Subcutaneous abdominal adipose tissue (tissue), 5 donors: ENCODE data around the gene LGR4.

Experiments used
- H3K27ac ChIP-seq: one replicate; pipeline ENCODE4 v1.7.0; 2013; ENCODE audit warnings: low read depth, mild to moderate bottlenecking, inconsistent platforms, low read length, moderate library complexity
- H3K27me3 ChIP-seq, 5 donors: one replicate each; pipeline ENCODE4 v1.7.0; 2013; ENCODE audit warnings: low read length in 5 of 5, inconsistent platforms in 1 of 5; ENCODE audit not compliant: control insufficient read depth in 5 of 5, insufficient read depth in 4 of 5
- H3K36me3 ChIP-seq, 5 donors: one replicate each; pipeline ENCODE4 v1.7.0; 2013; ENCODE audit warnings: low read length in 5 of 5; ENCODE audit not compliant: control insufficient read depth in 5 of 5, insufficient read depth in 5 of 5
- H3K4me1 ChIP-seq, 5 donors: one replicate each; pipeline ENCODE4 v1.7.0; 2013; ENCODE audit warnings: low read length in 5 of 5, mild to moderate bottlenecking in 3 of 5, moderate library complexity in 1 of 5; ENCODE audit not compliant: control insufficient read depth in 5 of 5, insufficient read depth in 5 of 5
- H3K4me3 ChIP-seq, 5 donors: one replicate each; pipeline ENCODE4 v1.7.0; 2013; ENCODE audit warnings: low read length in 5 of 5, low read depth in 1 of 5
- H3K9ac ChIP-seq, 5 donors: one replicate each; pipeline ENCODE4 v1.7.0; 2013; ENCODE audit warnings: low read length in 5 of 5, mild to moderate bottlenecking in 4 of 5, moderate library complexity in 3 of 5
- H3K9me3 ChIP-seq, 5 donors: one replicate each; pipeline ENCODE4 v1.7.0; 2013; ENCODE audit warnings: low read length in 5 of 5; ENCODE audit not compliant: control insufficient read depth in 5 of 5
- donor health status: healthy.
- donor health status: healthy.
- donor health status: healthy.
- donor health status: healthy.
- donor health status: healthy.

Gene LGR4

DNA sequence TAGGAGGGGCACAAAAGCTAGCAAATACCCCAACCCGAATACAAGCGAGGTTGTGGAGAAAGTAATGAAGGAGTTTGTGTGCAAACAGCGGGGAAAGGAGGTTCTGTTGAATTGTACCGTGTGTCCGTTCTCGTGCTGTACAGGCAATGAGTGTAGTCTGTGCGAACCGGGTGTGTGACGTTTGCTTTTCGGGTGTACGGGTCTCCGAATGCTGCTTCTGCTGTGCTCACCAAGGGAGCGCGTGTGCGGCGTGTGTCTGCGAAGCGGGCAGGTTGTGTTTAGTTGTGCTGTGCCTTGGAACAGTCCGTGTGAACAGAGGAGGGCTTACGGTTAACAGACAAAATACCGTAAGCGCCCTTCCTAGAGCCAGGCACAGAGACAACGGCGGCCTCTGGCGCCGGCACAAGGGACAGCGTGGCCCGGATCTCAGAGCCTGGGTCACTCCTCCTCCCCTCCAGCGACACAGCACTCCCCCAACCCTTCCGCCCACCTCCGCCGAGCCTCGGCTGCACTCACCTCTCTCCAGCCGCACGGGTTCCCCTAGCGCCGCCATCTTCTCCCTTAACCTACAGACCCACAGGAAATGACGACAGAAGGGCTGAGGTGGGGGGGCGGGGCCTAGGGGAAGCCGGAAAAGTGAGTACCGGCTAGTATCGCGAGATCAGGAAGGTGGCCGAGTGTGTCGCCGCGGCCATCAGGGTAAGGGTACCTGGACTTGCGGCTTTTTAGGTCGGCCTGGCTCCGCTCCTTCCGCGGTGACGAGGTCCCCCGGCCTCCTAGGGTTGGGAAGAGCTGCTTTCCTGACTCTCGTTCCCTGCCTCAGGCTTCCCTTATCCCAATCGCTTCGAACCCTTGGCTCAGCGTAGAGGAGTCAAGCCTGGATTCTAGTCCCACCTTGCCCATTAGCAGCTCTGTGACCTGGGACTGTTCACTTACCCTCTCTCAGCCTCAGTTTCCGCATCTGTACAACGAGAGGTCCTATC, 33.9 kb upstream of the LGR4 start, which contains the start of gene LIN7C:
Gene LIN7C (minus strand): TSS at position 570 of the 983 bp plus-strand sequence. CDS start 17 bp downstream, at position 553.
- H3K27ac ChIP-seq = peak within 1 kb of the TSS; percentile 88
- peaks cover 0 to 5% (median 2%) of the 10 kb centered on the region in 5 donors for H3K36me3 ChIP-seq
- peak within 1 kb of the TSS; percentile 89 to 99 (median 96) for H3K9ac ChIP-seq
- no peaks in the 10 kb centered on the region for H3K9me3 ChIP-seq
- H3K4me3 ChIP-seq = peak within 1 kb of the TSS; percentile 76 to 100 (median 92)
- H3K27me3 ChIP-seq = no peaks in the 10 kb centered on the region
- H3K4me1 ChIP-seq = peaks cover 3 to 29% (median 20%) of the 10 kb centered on the region in 5 donors

DNA sequence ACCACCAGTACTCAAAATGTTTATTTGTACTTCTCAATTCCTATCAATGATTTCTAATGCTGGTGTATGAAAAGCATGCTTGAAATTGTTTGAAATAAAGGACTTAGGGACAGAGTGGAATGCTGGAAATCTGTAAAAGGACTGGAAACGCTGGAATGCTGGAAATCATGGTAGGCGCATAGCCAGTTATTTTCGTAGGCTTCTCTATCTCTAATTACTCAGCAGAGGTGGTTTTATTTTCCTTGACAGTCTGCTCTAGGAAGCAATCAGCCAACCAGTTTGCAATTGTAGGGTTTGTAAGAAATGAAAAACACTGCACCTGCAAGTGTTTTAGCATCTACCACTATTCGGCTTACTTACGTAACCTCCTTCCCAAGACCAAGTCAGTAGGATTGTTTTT, 33.2 kb upstream of the LGR4 start:
- no peaks in the 10 kb centered on the region for H3K27me3 ChIP-seq
- H3K4me1 ChIP-seq = peaks cover 3 to 26% (median 20%) of the 10 kb centered on the region in 5 donors
- H3K27ac ChIP-seq = peak overlapping the region; percentile 88
- H3K9ac ChIP-seq = peak overlapping the region; percentile 89 to 99 (median 96)
- peak overlapping the region; percentile 76 to 100 (median 92) for H3K4me3 ChIP-seq
- H3K36me3 ChIP-seq = peaks cover 2 to 12% (median 8%) of the 10 kb centered on the region in 5 donors
- no peaks in the 10 kb centered on the region for H3K9me3 ChIP-seq

DNA sequence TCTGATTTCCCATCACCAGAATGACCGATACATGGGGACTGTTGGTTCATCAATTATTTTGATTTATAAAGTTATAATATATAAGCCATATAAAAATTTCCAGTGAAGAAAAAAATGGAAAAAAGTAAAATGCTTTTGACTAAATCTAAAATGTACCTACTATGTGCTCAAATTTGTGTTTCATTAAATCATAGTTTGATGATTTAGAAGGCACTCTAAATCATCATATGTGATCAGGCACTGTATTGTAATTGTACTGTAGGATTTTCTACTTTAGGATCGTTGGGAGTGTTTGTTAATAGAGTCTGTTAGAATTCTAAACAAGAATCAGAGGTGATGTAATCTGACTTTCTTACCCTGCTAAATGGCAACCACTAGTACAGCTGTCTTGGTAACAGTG, 31.6 kb upstream of the LGR4 start:
- Histone ChIP-seq H3K36me3 (peaks cover 12 to 20% (median 17%) of the 10 kb centered on the region in 5 donors), H3K9ac (no peak overlapping the region), H3K27ac (no peak overlapping the region), H3K27me3 (no peaks in the 10 kb centered on the region), H3K4me1 (peaks cover 3 to 25% (median 20%) of the 10 kb centered on the region in 5 donors), H3K4me3 (no peak overlapping the region), H3K9me3 (no peaks in the 10 kb centered on the region)

DNA sequence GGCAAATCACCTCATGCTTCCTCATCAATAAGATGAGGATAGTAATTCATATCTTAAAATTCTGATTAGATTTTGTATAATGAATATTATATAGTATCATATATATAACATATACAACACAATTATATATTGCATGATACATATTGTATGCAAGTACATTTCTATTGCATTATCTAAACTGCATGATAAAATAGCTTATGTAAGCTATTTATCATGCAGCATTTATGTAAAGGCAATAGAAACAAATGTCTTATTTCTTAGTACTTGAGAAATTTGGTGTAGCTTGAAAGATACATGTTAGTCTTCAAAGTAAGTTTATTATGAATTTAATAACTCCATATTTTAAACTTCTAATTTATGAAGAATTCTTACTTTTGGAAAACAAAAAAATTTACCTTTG, 28.5 kb upstream of the LGR4 start:
- H3K36me3 ChIP-seq = peaks cover 16 to 29% (median 24%) of the 10 kb centered on the region in 5 donors
- no peak overlapping the region for H3K27ac ChIP-seq
- H3K9ac ChIP-seq = no peak overlapping the region
- H3K27me3 ChIP-seq = no peaks in the 10 kb centered on the region
- H3K9me3 ChIP-seq = no peaks in the 10 kb centered on the region
- no peak overlapping the region for H3K4me3 ChIP-seq
- H3K4me1 ChIP-seq = peaks cover 4 to 26% (median 18%) of the 10 kb centered on the region in 5 donors

DNA sequence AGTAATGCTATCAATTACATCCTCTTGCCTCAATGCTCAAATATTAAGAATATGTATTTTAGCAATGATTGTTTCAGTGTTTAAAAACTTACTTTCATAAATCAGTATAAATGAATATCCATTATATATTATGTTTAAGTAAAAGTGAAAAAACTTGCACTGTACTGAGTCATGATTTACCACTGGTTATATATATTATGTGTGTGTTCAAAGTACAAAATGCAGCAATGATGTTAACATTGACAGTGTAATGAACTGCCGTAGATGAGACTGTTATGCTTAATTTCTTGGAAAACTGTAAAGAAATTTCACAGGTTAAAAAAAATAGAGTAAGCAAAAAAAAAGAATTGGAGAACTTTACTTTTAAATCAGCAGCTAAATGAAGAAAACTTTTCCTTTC, 25.3 kb upstream of the LGR4 start:
- no peak overlapping the region for H3K27ac ChIP-seq
- no peak overlapping the region for H3K4me3 ChIP-seq
- H3K4me1 ChIP-seq = peaks cover 0 to 14% (median 4%) of the 10 kb centered on the region in 5 donors
- peaks cover 19 to 32% (median 27%) of the 10 kb centered on the region in 5 donors for H3K36me3 ChIP-seq
- no peaks in the 10 kb centered on the region for H3K9me3 ChIP-seq
- H3K27me3 ChIP-seq = no peaks in the 10 kb centered on the region
- H3K9ac ChIP-seq = no peak overlapping the region

DNA sequence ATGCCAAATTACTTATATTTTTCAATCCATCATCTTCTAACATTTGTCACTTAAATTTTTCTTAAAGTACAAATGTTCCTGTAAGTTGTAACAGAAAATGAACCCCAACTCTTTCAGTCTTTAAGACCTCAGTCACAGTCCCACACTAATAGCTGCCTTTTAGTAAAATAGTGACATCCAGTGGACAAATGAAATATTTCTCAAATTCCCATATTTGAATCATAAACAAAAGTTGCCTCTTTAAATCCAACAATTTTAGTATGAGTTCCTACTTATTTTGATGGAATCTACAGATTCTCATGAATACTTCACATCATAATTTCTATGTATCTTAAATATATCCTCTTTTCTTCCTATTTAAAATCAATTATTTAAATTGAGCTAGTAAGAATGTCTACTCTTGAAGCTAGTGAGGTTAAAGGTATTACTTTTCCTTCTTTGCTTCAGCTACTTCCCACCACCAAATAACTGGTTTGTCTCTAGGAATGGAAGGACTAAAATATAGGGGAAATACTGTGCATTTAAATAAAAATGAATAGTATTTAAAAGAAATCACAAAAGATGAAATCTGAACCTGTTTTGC, 24.8 kb upstream of the LGR4 start:
- no peaks in the 10 kb centered on the region for H3K27me3 ChIP-seq
- no peak overlapping the region for H3K9ac ChIP-seq
- H3K4me1 ChIP-seq = peaks cover 0 to 14% (median 4%) of the 10 kb centered on the region in 5 donors
- H3K4me3 ChIP-seq = no peak overlapping the region
- H3K9me3 ChIP-seq = no peaks in the 10 kb centered on the region
- no peak overlapping the region for H3K27ac ChIP-seq
- peaks cover 19 to 37% (median 27%) of the 10 kb centered on the region in 5 donors for H3K36me3 ChIP-seq

DNA sequence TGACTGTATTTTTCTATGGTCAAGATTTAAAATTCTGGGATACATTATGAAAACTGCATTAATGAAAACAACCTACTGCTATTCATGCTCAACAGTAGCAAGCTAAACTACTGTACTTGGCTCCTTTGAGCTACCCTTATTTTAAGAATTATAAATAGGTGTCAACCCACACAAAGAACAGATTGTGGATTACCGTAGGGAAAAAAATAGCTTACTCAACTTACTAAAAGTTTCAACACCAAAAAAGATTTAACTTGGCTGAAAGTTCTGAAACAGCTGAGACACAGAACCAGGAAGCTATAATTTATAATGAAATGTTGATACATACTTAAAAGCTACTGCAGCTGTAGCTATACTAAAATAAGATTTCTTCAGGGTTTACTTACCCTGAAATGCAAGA, 23.9 kb upstream of the LGR4 start:
- peak overlapping the region; percentile 9 for H3K27ac ChIP-seq
- no peak overlapping the region for H3K9ac ChIP-seq
- H3K36me3 ChIP-seq = peaks cover 25 to 44% (median 34%) of the 10 kb centered on the region in 5 donors

DNA sequence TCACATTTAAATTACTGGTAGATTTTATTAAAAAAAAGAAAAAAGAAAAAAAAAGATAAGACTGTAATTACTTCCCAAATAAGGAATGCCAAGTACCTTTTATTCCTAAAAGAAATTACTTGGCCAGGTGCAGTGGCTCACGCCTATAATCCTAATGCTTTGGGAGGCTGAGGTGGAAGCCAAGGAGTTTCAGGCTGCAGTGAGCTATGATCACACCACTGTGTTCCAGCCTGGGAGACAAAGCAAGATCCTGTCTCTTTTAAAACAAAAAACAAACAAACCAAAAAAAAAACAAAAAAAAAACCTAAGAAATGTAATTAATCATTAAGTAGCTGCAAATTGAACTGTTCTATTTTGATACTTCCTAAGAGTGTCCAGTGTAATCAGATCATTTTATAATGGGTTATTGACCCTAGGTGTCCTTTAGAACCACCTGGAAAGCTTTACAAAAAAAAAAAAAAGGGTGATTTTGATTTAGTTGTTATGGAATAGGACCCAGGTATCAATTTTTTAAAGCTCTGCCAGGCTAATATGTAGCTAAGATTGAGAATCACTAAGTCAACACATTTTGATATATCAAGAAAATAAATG, 23.2 kb upstream of the LGR4 start:
- peaks cover 0 to 14% (median 4%) of the 10 kb centered on the region in 5 donors for H3K4me1 ChIP-seq
- H3K27me3 ChIP-seq = no peaks in the 10 kb centered on the region
- H3K4me3 ChIP-seq = no peak overlapping the region
- no peak overlapping the region for H3K9ac ChIP-seq
- H3K36me3 ChIP-seq = peaks cover 25 to 44% (median 33%) of the 10 kb centered on the region in 5 donors
- peak overlapping the region; percentile 9 for H3K27ac ChIP-seq
- no peaks in the 10 kb centered on the region for H3K9me3 ChIP-seq

More for the DNA sequence above, 23.9 kb upstream of the LGR4 start:
- Histone ChIP-seq H3K27me3 (no peaks in the 10 kb centered on the region), H3K4me3 (no peak overlapping the region), H3K9me3 (no peaks in the 10 kb centered on the region), H3K4me1 (peaks cover 0 to 14% (median 4%) of the 10 kb centered on the region in 5 donors)

DNA sequence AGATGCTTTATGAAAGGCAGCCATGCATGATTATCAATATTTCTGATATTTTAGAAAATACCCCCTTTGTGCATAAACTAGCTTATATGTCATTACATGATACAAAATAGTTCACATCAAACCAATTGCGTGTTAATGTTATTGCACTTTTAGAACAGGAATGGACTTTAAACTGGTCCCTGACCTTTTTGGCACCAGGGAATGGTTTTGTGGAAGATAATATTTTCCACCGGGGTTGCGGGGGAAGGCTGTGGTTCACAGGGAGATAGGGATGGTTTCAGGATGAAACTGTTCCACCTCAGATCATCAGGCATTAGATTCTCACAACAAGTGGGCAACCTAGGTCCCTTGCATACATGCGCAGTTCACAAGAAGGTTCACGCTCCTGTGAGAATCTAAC, 16.5 kb upstream of the LGR4 start:
- H3K36me3 ChIP-seq = peaks cover 13 to 33% (median 22%) of the 10 kb centered on the region in 5 donors
- H3K9me3 ChIP-seq = no peaks in the 10 kb centered on the region
- no peaks in the 10 kb centered on the region for H3K4me1 ChIP-seq
- H3K27me3 ChIP-seq = no peaks in the 10 kb centered on the region
- no peak overlapping the region for H3K9ac ChIP-seq
- no peak overlapping the region for H3K27ac ChIP-seq
- H3K4me3 ChIP-seq = no peak overlapping the region
